ENCODE data around the gene OSM.
"Not testable (repeated sequence)": the region's sequence is repeated elsewhere in the genome, so short reads cannot be mapped to it uniquely, and the experiment has no call there.

GRCh38 chr22:30234325-30234724 lies 32.3 kb downstream of the OSM start:
- not testable (repeated sequence) for TF ChIP-seq CTCF, POLR2A (IDR thresholded peaks at IDR 0.05)

All from sigmoid colon (tissue), 3 donors.